HG03045 (cell line): ENCODE data around the gene CBFA2T2.

ENCODE experiments used
- ATAC-seq: cut with Tn5 transposase; IDR thresholded peaks from one replicate; pipeline ENCODE4 v1.9.1; 2021; ENCODE audit warnings: mild to moderate bottlenecking, moderate library complexity; ENCODE audit not compliant: unreplicated experiment

The CBFA2T2 gene

GRCh38 chr20:33664085-33664761, 174.3 kb downstream of the CBFA2T2 start:
- no peak for ATAC-seq

DNA sequence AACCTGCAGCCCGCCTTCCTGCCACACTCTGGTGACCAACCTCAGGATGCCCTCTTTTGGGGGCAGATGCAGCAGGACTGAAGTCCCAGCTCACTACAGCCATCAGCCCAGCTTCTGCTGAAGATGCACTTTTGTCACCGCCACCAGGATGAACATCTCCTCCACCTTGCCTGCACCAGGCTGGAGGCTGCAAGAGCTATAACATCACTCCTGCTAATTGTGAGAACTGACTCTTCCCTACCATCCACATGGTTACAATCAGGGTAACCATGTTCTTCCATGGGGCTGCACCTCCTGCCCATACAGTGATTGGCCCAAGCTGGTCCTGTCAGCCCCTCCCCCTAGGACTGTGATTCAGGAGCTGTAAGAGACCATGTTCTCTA, 174.9 kb downstream of the CBFA2T2 start:
- no peak for ATAC-seq

DNA sequence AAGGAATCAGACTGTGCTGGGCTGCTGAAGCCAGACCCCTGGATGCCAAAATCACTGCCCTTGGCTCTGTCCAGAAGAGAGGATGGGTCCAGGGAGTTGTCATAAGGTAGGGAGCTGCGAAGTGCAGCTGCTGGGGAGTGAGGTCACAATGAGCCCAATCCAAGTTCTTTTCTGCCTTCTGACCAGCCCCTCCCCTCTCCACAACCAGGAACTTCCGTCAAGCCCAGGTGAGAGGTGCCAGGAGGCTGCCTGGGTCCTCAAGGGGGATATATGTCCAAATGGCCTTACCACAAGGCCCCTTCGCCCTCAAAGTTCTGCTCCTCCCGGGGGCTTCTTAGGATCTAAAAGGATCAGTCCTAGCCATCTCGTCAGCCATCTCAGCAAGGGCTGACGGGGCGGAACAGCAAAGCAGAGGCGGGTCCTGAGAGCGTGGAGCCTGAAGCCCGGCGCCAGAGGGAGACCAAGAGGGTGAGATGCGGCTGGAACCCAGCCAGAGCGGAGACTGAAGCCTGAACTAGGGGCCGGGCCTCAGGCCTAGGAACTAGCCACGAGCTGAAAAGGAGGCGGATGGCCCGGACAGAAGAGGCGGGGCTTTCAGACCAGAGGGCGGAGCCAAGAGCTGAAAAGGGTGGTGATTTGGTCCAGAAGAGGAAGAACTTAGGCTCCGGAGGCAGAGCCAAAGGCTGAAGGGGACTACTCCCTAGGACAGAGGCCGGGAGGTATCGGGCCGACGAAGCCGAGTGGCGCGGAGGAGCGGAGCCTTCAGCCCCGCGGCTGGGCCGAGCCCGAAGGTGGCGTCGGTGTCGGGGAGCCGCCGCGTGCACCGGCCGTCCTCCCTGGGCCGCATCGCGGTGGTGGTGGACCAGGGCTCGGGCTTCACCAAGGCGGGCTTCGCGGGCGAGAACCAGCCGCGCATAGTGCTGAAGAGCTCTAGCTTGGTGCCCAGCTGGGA, 176.7 kb downstream of the CBFA2T2 start, which contains the start of gene ACTL10:
ACTL10 (plus strand) TSS at position 651 of the 952 bp plus-strand sequence. CDS start 555 bp downstream, outside the sequence.
- ATAC-seq, result peak; percentile 63

DNA sequence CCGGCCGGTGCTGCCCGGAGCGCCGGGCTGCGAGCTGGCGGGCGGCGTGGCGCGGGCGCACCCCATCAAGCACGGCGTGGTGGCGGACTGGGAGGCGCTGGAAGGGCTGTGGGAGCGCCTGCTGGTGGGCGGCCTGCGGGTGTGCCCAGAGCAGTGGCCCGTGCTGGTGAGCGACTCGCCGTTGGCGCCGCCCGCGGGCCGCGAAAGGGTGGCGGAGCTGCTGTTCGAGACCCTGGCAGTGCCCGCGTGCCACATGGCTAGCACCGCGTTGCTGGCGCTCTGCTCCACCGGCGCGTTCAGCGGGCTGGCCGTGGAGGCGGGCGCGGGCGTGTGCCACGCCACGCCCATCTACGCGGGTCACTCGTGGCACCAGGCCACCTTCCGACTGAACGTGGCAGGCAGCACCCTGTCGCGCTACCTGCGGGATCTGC, 177.4 kb downstream of the CBFA2T2 start:
- peak; percentile 16 for ATAC-seq

GRCh38 chr20:33667676-33668465, 178.0 kb downstream of the CBFA2T2 start:
- ATAC-seq, result peak; percentile 41

GRCh38 chr20:33668466-33669155, 178.7 kb downstream of the CBFA2T2 start:
- no peak for ATAC-seq

GRCh38 chr20:33669224-33669623, 179.3 kb downstream of the CBFA2T2 start:
- no peak for ATAC-seq

- ATAC-seq, result no peak
Observed at GRCh38 chr20:33669873-33670640, 180.2 kb downstream of the CBFA2T2 start.

GRCh38 chr20:33670715-33671499, 181.0 kb downstream of the CBFA2T2 start:
- no peak for ATAC-seq

DNA sequence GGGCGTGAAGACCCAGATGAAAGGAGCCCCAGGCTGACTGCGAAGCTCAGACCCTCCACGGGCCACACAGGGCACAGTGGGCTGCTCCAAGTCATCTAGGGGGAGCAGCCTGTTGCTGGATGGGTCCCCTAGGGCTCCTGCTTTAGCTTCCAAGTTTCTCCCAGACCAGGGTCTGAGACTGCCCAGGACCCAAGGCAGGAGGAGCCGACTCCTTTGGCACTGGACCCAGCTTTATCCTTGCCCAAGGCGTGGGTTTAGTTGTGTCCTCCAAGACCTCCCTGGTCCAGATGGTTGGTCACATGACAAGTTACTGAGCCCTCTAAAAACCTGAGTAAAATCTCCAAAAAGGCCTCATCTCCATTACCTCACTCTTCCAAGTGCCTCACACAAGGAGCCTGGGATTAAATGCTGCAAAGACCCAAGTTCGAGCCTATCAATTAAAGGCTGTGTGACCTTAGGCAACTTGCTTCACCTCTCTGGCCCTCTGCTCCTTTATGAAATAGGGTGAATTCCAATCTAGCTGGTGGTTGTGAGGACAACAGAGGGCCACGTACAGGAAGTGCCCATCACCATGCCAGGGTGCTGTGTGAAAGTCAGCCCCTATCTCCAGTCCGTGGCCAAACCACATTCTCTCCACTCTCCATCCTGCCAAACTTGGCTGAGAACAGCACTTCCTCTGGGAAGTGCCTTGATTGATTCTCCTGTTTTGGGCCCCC, 181.8 kb downstream of the CBFA2T2 start:
- ATAC-seq, result no peak

- no peak for ATAC-seq
Observed at GRCh38 chr20:33672426-33673113, 182.7 kb downstream of the CBFA2T2 start.

DNA sequence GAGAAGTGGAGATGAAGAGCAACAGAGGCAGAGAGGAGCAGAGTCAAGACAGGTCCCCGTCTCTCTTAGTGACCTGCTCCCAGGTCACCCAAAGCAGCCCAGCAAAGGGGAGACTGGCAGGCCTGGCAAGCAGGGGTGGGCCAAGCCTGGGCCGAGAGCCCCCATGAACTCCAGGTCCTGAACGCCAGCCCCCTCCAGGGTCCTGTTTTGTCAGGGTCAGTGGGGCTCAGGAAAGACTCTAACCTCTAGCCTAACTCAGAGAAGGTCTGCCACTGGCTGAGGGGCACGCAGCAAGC, 183.2 kb downstream of the CBFA2T2 start:
- ATAC-seq, result no peak

DNA sequence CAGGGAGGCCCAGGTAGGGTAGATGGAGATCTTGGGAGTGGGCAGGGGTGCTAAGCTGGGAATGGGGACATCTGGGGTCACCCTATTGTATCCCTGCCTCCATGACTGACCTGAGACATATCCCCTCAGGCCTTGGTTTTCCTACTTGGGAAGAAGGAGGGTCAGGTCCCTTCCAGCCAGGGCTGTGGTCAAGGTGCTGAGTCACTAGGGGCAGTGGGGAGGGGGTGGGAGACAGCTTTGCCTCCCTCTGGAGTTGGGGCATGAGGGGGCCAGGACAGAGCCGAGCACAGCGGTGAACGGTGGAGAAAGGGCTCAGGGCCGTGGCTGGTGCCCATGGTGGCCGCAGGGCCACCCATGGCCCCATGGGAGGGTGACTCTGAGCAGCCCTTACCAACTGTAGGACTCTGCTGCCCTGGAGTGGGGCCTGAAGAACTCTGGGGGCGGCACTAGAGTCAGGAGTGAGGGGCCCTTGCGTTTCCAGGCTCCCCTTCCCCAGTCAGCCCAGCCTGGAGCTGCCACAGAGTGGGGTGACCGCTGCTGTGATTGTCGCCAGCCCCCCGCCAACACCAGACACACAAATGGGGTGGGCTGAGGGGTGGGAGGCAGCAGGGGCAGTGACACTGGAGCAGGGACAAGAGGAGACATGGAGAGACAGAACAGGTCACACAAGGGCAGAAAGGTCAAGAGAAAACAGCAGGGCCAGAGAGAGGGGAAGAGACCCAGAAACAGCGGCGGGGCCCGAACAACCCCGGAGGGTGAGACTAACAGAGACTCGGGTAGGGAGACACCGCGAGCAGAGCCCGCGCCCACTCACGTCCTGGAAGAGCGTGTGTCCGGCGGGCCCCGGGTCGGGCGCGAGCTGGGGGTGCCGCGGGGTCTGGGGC, 183.8 kb downstream of the CBFA2T2 start:
- no peak for ATAC-seq

DNA sequence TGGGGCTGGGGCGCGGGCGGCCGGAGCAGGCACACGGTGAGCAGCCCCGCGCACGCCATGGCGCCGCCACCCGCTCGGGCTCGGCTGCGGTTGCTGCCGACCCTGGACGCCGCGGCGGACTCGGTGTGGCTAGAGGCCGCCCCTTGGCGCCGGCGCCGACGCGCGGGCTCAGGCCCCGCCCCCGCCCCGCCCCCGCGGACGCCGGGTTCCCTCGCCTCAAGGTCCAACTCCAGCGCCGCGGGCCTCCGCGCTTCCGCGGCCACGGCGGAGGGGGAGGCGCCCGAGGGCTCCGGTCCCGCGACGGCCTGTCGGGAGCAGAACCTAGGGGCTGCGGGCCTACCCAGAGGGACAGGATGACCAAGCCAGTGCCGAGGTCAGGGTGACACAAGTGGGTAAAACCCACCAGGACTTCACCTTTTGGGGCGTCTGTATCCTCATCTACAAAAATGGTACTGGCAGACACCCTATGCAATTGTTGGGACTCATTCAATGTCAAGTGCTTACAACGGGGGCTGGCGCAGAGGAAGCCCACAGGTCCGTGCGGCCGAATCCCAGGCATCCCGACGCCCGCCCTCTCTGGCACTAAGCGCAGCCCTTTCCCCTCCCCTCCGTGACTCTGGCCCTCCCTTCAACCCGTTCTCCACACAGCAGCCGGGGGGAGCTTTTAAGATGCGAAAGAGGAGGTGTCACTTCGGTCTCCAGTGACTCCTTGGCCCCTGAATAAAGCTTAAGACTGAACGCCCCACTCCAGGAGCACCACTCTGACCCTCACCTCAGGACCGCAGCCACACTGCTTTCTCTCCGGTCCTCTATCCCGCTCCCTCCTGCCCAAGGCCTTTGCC, 184.6 kb downstream of the CBFA2T2 start, which contains the start of gene NECAB3:
NECAB3 (minus strand) TSS at position 135 of the 842 bp plus-strand sequence; CDS start at position 59, 76 bp downstream.
- ATAC-seq, result peak; percentile 63

DNA sequence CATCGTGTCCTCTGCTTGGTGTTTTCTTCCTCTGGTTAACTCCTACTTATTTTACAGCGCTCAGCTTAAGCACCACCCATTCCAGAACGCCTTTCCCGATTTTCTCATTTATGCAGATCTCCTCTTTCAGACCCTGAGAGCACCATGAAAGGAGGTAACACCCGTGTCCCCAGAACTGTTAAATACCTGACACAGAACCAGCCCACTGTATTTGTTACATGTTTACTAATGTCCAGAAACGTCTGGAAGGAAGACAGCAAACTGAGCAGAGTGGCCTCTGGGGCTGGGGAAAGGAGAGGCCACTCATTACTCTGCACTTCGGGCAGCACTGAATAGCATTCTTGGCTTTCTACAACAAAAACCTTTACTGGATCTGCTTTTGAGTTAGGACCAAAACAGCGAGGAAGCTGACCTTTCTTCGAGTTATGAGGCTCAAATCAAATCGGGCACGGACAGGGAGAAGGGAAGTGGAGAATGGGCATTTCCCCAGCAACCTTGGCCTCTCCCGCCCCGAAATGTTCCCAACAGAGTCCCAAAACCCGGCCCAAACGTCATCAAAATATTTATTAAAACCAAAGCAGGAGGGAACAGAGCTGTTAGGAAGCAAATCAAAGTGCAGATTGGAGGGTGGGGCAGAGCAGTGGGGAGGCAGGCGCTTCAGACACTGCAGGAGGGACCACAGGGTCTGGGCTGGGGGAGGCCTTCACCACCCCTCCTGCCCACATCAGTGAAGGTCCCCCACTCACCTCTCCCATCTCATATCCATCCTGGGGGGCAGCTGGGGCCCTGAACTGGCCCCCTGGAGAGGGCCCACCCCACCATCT, 185.5 kb downstream of the CBFA2T2 start:
- ATAC-seq, result no peak
